ENCODE measurements around the gene MOCS3. TPM values are rescaled to one million over a fixed set of nuclear protein-coding genes. Genes with fewer than 3 reads are reported as not detected.

MOCS3 gene
- total and polyA plus RNA-seq, 2 of the 13 experiments (the other 11 are each of a cell fraction or from before 2014, with no cell fraction given): 3.7 to 8.4 TPM

GRCh38 chr20:50930976-50931305, 27.7 kb upstream of the MOCS3 start (continued):
- no peak for TF ChIP-seq MAZ (IDR thresholded peaks at IDR 0.05; ENCODE audit: borderline replicate concordance, low read depth, low read length)
- peak; percentile 29; the same call in 1 of the 2 replicates for TF ChIP-seq MAZ (CRISPR knock-in tag; IDR thresholded peaks at IDR 0.05; ENCODE audit: low read depth)
- TF ChIP-seq ZNF709 (CRISPR knock-in tag; IDR thresholded peaks at IDR 0.05): peak; percentile 10; the same call in 1 of the 2 replicates
- TF ChIP-seq NCOA2 (CRISPR knock-in tag; IDR thresholded peaks at IDR 0.05): no peak
- no peak for TF ChIP-seq GATAD2A (CRISPR knock-in tag; IDR thresholded peaks at IDR 0.05)
- peak; percentile 60; the same call in 1 of the 2 replicates for TF ChIP-seq PCBP1 (IDR thresholded peaks at IDR 0.05; ENCODE audit: borderline replicate concordance, low read depth, low read length)
- TF ChIP-seq ZNF761 (CRISPR knock-in tag; conservative IDR thresholded peaks at IDR 0.05): no peak
- TF ChIP-seq ZNF83 (CRISPR knock-in tag; IDR thresholded peaks at IDR 0.05; ENCODE audit: borderline replicate concordance): no peak
- no peak for TF ChIP-seq ZNF577 (CRISPR knock-in tag; IDR thresholded peaks at IDR 0.05; ENCODE audit: borderline replicate concordance, low read depth)
- TF ChIP-seq GRHL1 (CRISPR knock-in tag; conservative IDR thresholded peaks at IDR 0.05): no peak
- TF ChIP-seq HNRNPLL (IDR thresholded peaks at IDR 0.05; ENCODE audit: low read depth, low read length, poor library complexity, severe bottlenecking): peak; percentile 1
- no peak for TF ChIP-seq NFE2L1 (CRISPR knock-in tag; IDR thresholded peaks at IDR 0.05; ENCODE audit: borderline replicate concordance)
- peak; percentile 47; the same call in 1 of the 2 replicates for TF ChIP-seq ZFY (CRISPR knock-in tag; IDR thresholded peaks at IDR 0.05)
- TF ChIP-seq MYNN (CRISPR knock-in tag; IDR thresholded peaks at IDR 0.05; ENCODE audit: low read depth): no peak
- TF ChIP-seq ZNF605 (CRISPR knock-in tag; IDR thresholded peaks at IDR 0.05): no peak
- no peak for TF ChIP-seq CENPX (CRISPR knock-in tag; IDR thresholded peaks at IDR 0.05)
- TF ChIP-seq HOXA5 (CRISPR knock-in tag; IDR thresholded peaks at IDR 0.05): no peak
- peak; percentile 45; the same call in 1 of the 2 replicates for TF ChIP-seq UBTF (CRISPR knock-in tag; IDR thresholded peaks at IDR 0.05)
- TF ChIP-seq MLX (CRISPR knock-in tag; IDR thresholded peaks at IDR 0.05): no peak
- TF ChIP-seq POLR2G (IDR thresholded peaks at IDR 0.05; ENCODE audit: low read depth, low read length): peak; percentile 77; the same call in 1 of the 2 replicates
- no peak for TF ChIP-seq ZNF713 (CRISPR knock-in tag; IDR thresholded peaks at IDR 0.05)
- TF ChIP-seq ZFP62 (CRISPR knock-in tag; IDR thresholded peaks at IDR 0.05): no peak
- TF ChIP-seq ZC3H4 (CRISPR knock-in tag; IDR thresholded peaks at IDR 0.05; ENCODE audit: borderline replicate concordance): peak; percentile 39; the same call in 1 of the 2 replicates
- TF ChIP-seq ZNF883 (CRISPR knock-in tag; IDR thresholded peaks at IDR 0.05; ENCODE audit: not compliant biosample characterization): peak; percentile 6
- TF ChIP-seq, protein P1, sequence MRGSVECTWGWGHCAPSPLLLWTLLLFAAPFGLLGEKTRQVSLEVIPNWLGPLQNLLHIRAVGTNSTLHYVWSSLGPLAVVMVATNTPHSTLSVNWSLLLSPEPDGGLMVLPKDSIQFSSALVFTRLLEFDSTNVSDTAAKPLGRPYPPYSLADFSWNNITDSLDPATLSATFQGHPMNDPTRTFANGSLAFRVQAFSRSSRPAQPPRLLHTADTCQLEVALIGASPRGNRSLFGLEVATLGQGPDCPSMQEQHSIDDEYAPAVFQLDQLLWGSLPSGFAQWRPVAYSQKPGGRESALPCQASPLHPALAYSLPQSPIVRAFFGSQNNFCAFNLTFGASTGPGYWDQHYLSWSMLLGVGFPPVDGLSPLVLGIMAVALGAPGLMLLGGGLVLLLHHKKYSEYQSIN (CRISPR knock-in tag; IDR thresholded peaks at IDR 0.05; ENCODE audit: borderline replicate concordance): no peak
- TF ChIP-seq MYC (CRISPR knock-in tag; IDR thresholded peaks at IDR 0.05; ENCODE audit: borderline replicate concordance): peak; percentile 14; the same call in 1 of the 2 replicates

All from HepG2 (cell line).